Activated T-helper 17 cell treated with anti-CD3 and anti-CD28 coated beads, Interleukin-2, amount 50 U/mL, for 72 hours (primary cell): ENCODE data around the gene LYZ. TPM values are rescaled to one million over a fixed set of nuclear protein-coding genes. Genes with fewer than 3 reads are reported as not detected.
"Not testable (repeated sequence)": the region's sequence is repeated elsewhere in the genome, so short reads cannot be mapped to it uniquely, and the experiment has no call there.

Experiments used
- ATAC-seq: fragments of 150-1000 bp; cut with Tn5 transposase; replicated peaks from 2 replicates; pipeline ENCODE4 v1.10.0; 2021; ENCODE audit warnings: mild to moderate bottlenecking, moderate library complexity
- H3K27ac Mint-ChIP-seq: one replicate; pipeline ENCODE4 v1.8.0; 2022; ENCODE audit warnings: mixed read lengths
- H3K27me3 Mint-ChIP-seq: one replicate; pipeline ENCODE4 v1.8.0; 2022; ENCODE audit warnings: mixed read lengths
- H3K36me3 Mint-ChIP-seq: one replicate; pipeline ENCODE4 v1.8.0; 2022; ENCODE audit warnings: low read depth, mild to moderate bottlenecking, mixed read lengths
- H3K4me1 Mint-ChIP-seq: one replicate; pipeline ENCODE4 v1.8.0; 2022; ENCODE audit warnings: mixed read lengths
- H3K4me3 Mint-ChIP-seq: one replicate; pipeline ENCODE4 v1.8.0; 2022; ENCODE audit warnings: mild to moderate bottlenecking, mixed read lengths
- H3K9me3 Mint-ChIP-seq: one replicate; pipeline ENCODE4 v1.8.0; 2022; ENCODE audit warnings: mixed read lengths
- total RNA-seq, 2 donors: library from RNA; stranded (reverse); gene quantifications; one replicate each; pipeline ENCODE4 v1.2.3, GENCODE V29; 2022

Gene LYZ
- total RNA-seq, result under 1 TPM in 1 of 2 donors, not detected in 1; 0.26 TPM

GRCh38 chr12:69348162-69348938 is at the start of gene LYZ:
Gene LYZ, plus strand, starts transcription at chr12:69348381. Its CDS starts 28 bp downstream, at chr12:69348409.
- Mint-ChIP-seq H3K9me3 (no peaks in the 10 kb centered on the region), H3K27me3 (no peaks in the 10 kb centered on the region), H3K4me3 (no peak within 1 kb of the TSS), H3K4me1 (no peaks in the 10 kb centered on the region), H3K27ac (no peak within 1 kb of the TSS), H3K36me3 (no peaks in the 10 kb centered on the region)
- no peak for ATAC-seq

- H3K36me3 Mint-ChIP-seq, result no peaks in the 10 kb centered on the region
- no peaks in the 10 kb centered on the region for H3K9me3 Mint-ChIP-seq
Measured at GRCh38 chr12:69298947-69299346, 49.2 kb upstream of the LYZ start.

GRCh38 chr12:69304284-69304683 is 43.9 kb upstream of the LYZ start:
- Mint-ChIP-seq H3K27ac (no peak overlapping the region), H3K27me3 (peaks cover 8% of the 10 kb centered on the region), H3K4me1 (no peaks in the 10 kb centered on the region), H3K4me3 (no peak overlapping the region), H3K36me3 (no peaks in the 10 kb centered on the region), H3K9me3 (peaks cover 6% of the 10 kb centered on the region)
- ATAC-seq, result no peak

More at GRCh38 chr12:69298947-69299346, 49.2 kb upstream of the LYZ start:
- no peak overlapping the region for H3K27ac Mint-ChIP-seq
- H3K4me3 Mint-ChIP-seq, result no peak overlapping the region
- ATAC-seq, result no peak
- no peaks in the 10 kb centered on the region for H3K4me1 Mint-ChIP-seq
- no peaks in the 10 kb centered on the region for H3K27me3 Mint-ChIP-seq

GRCh38 chr12:69309461-69309860 is 38.7 kb upstream of the LYZ start:
- H3K27me3 Mint-ChIP-seq, result peaks cover 8% of the 10 kb centered on the region
- H3K9me3 Mint-ChIP-seq, result peaks cover 6% of the 10 kb centered on the region
- no peak for ATAC-seq
- no peaks in the 10 kb centered on the region for H3K4me1 Mint-ChIP-seq
- H3K27ac Mint-ChIP-seq, result no peak overlapping the region
- H3K4me3 Mint-ChIP-seq, result no peak overlapping the region
- no peaks in the 10 kb centered on the region for H3K36me3 Mint-ChIP-seq

- Mint-ChIP-seq H3K27ac (no peak overlapping the region), H3K27me3 (no peaks in the 10 kb centered on the region), H3K4me3 (no peak overlapping the region), H3K9me3 (no peaks in the 10 kb centered on the region), H3K4me1 (no peaks in the 10 kb centered on the region), H3K36me3 (no peaks in the 10 kb centered on the region)
- ATAC-seq, result no peak
Measured at GRCh38 chr12:69313209-69313608, 35.0 kb upstream of the LYZ start.

- not testable (repeated sequence) for ATAC-seq, H3K27me3 Mint-ChIP-seq, H3K36me3 Mint-ChIP-seq, H3K4me3 Mint-ChIP-seq, H3K9me3 Mint-ChIP-seq, H3K27ac Mint-ChIP-seq, H3K4me1 Mint-ChIP-seq
Measured at GRCh38 chr12:69316784-69317183, 31.4 kb upstream of the LYZ start.

GRCh38 chr12:69317233-69317632 is 30.9 kb upstream of the LYZ start:
- H3K4me3 Mint-ChIP-seq, H3K27me3 Mint-ChIP-seq, H3K27ac Mint-ChIP-seq, H3K36me3 Mint-ChIP-seq, H3K4me1 Mint-ChIP-seq, ATAC-seq, H3K9me3 Mint-ChIP-seq: not testable (repeated sequence)

- Mint-ChIP-seq H3K27ac (no peak overlapping the region), H3K27me3 (peaks cover 7% of the 10 kb centered on the region), H3K4me3 (no peak overlapping the region), H3K9me3 (no peaks in the 10 kb centered on the region), H3K36me3 (no peaks in the 10 kb centered on the region), H3K4me1 (no peaks in the 10 kb centered on the region)
- no peak for ATAC-seq
Measured at GRCh38 chr12:69318225-69318624, 30.0 kb upstream of the LYZ start.

GRCh38 chr12:69321351-69321750 is 26.8 kb upstream of the LYZ start:
- Mint-ChIP-seq H3K36me3 (no peaks in the 10 kb centered on the region), H3K27me3 (peaks cover 13% of the 10 kb centered on the region), H3K4me3 (no peak overlapping the region), H3K4me1 (no peaks in the 10 kb centered on the region), H3K27ac (no peak overlapping the region), H3K9me3 (no peaks in the 10 kb centered on the region)
- ATAC-seq, result no peak

- Mint-ChIP-seq H3K4me3 (no peak overlapping the region), H3K9me3 (no peaks in the 10 kb centered on the region), H3K27ac (no peak overlapping the region), H3K4me1 (peaks cover 11% of the 10 kb centered on the region), H3K27me3 (peaks cover 13% of the 10 kb centered on the region), H3K36me3 (no peaks in the 10 kb centered on the region)
- ATAC-seq, result peak; percentile 47
Measured at GRCh38 chr12:69324797-69325466, 23.2 kb upstream of the LYZ start.

GRCh38 chr12:69328426-69328825 is 19.8 kb upstream of the LYZ start:
- H3K36me3 Mint-ChIP-seq, result no peaks in the 10 kb centered on the region
- no peak for ATAC-seq
- peak overlapping the region; percentile 63 for H3K27ac Mint-ChIP-seq
- peak overlapping the region; percentile 96 for H3K4me3 Mint-ChIP-seq
- H3K9me3 Mint-ChIP-seq, result no peaks in the 10 kb centered on the region
- H3K4me1 Mint-ChIP-seq, result peaks cover 19% of the 10 kb centered on the region
- peaks cover 4% of the 10 kb centered on the region for H3K27me3 Mint-ChIP-seq

GRCh38 chr12:69329669-69330428 is 18.3 kb upstream of the LYZ start:
- no peaks in the 10 kb centered on the region for H3K27me3 Mint-ChIP-seq
- H3K4me1 Mint-ChIP-seq, result peaks cover 23% of the 10 kb centered on the region
- peak; percentile 22 for ATAC-seq
- H3K27ac Mint-ChIP-seq, result peak overlapping the region; percentile 81
- no peaks in the 10 kb centered on the region for H3K9me3 Mint-ChIP-seq
- H3K4me3 Mint-ChIP-seq, result peak overlapping the region; percentile 96
- H3K36me3 Mint-ChIP-seq, result no peaks in the 10 kb centered on the region

- Mint-ChIP-seq H3K27me3 (no peaks in the 10 kb centered on the region), H3K27ac (peak overlapping the region; percentile 81), H3K36me3 (no peaks in the 10 kb centered on the region), H3K4me1 (peaks cover 23% of the 10 kb centered on the region), H3K4me3 (peak overlapping the region; percentile 96), H3K9me3 (no peaks in the 10 kb centered on the region)
- peak; percentile 84 for ATAC-seq
Measured at GRCh38 chr12:69330475-69331473, 17.4 kb upstream of the LYZ start.

GRCh38 chr12:69331519-69331908 is 16.7 kb upstream of the LYZ start:
- peak overlapping the region; percentile 96 for H3K4me3 Mint-ChIP-seq
- H3K9me3 Mint-ChIP-seq, result no peaks in the 10 kb centered on the region
- H3K27me3 Mint-ChIP-seq, result no peaks in the 10 kb centered on the region
- no peak for ATAC-seq
- H3K27ac Mint-ChIP-seq, result peak overlapping the region; percentile 81
- H3K36me3 Mint-ChIP-seq, result no peaks in the 10 kb centered on the region
- peaks cover 23% of the 10 kb centered on the region for H3K4me1 Mint-ChIP-seq
